ENCODE data around the gene HSPA2.
"Not testable (repeated sequence)": the region's sequence is repeated elsewhere in the genome, so short reads cannot be mapped to it uniquely, and the experiment has no call there.

HSPA2 gene

GRCh38 chr14:64515053-64515452 lies 25.5 kb upstream of the HSPA2 start:
- ATAC-seq, result no peak

- ATAC-seq, result peak in 1 of 2 donors; percentile 37
Observed at GRCh38 chr14:64516969-64517368, 23.6 kb upstream of the HSPA2 start.

DNA sequence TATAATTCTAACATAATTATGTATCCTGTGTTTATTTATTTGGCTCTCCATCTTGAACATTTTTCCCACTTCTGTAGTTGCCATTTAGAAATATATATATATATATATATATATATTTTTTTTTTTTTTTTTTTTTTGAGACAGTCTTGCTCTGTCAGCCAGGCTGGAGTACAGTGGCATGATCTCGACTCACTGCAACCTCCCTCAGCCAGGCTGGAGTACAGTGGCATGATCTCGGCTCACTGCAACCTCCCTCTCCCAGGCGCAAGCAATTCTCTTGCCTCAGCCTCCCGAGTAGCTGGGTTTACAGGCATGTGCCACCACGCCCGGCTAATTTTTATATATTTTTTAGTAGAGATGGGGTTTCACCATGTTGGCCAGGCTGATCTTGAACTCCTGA lies 22.9 kb upstream of the HSPA2 start:
- not testable (repeated sequence) for ATAC-seq

DNA sequence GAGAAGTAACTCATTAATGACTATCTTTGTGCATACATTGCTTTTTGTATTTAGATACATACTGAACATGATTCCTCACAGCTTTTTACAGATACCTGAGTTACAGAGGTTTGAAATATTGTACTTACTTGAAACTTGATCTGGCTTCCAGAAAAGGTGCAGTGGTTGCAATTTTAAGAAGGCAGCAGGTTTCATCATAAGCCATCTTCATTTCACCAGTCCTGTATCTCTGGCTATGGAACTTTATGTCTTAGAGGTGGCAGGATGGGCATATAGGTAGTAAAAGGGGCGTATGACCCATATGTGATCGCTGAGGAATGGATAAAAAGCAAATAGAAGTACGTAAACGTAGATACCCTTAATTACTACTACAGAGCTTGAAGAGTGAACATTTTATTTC lies 22.3 kb upstream of the HSPA2 start:
- no peak for ATAC-seq

- ATAC-seq, result peak; percentile 74 to 78
Observed at GRCh38 chr14:64520699-64521098, 19.8 kb upstream of the HSPA2 start.

DNA sequence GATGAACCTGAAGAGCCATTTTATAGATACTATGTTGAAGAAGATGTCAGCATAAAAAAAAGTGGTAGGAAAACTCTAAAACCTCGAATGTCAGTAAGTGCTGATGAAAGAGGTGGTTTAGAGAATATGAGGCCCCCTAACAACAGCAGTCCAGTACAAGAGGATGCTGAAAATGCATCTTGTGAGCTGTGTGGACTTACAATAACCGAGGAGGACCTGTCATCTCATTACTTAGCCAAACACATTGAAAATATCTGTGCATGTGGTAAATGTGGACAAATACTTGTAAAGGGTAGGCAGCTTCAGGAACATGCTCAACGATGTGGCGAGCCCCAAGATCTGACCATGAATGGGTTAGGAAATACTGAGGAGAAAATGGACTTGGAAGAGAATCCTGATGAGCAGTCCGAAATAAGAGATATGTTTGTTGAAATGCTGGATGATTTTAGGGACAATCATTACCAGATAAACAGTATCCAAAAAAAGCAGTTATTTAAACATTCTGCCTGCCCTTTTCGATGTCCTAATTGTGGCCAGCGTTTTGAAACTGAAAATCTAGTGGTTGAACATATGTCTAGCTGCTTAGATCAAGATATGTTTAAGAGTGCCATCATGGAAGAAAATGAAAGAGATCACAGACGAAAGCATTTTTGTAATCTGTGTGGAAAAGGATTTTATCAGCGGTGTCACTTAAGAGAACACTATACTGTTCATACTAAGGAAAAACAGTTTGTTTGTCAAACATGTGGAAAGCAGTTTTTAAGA lies 17.8 kb upstream of the HSPA2 start:
- no peak for ATAC-seq

DNA sequence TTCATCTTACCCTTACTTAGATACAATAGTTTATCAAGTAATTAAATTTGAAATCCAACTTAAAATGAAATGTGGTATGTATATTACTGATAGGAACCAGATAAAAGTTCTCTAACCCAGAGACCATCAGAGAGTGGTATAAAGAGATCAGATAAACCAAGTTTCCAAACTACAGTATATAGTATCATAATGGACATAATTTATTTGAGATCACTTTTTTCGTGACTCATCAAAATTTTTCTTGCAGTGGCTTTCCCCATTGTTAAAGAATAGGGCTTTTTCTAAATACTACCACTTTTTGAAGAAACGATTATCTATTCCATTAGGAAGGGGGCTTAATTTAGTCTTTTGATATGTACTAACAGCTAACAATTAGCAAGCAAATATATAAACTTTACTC lies 15.2 kb upstream of the HSPA2 start:
- no peak for ATAC-seq

GRCh38 chr14:64531567-64531966 lies 9.0 kb upstream of the HSPA2 start:
- ATAC-seq, result no peak

DNA sequence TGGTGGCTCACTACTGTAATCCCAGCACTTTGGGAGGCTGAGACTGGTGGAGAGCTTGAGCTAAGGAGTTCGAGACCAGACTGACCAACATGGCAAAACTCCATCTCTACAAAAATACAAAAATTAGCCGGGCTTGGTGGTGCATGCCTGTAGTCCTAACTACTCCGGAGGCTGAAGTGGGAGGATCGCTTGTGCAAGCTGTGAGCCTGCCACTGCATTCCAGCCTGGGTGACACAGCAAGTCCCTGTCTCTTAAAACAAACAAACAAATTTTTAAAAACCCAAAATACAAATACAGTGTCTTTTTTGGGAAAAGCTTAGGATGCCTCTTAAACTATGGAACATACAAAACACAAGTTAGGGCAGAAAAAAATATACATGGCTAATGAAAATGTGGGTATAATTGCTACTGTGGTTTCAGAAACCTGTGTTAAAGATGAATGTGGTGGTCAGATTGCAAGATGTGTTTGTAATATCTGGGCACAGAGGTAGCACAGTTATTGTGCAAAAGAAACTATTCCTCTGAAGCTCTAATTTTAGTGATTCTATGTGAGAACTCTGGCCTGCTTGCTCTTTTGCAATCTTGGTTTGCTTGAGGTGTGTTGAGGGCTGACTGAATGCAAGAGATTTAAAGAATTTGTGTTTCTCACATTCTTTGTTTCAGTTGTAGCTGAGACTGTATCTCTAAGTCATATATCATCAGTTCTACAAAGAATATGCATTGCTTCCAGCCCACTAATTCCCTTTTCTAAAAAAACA lies 3.9 kb upstream of the HSPA2 start:
- ATAC-seq, result no peak

- ATAC-seq, result no peak
Observed at GRCh38 chr14:64541261-64541971, 875 bp downstream of the HSPA2 start.

DNA sequence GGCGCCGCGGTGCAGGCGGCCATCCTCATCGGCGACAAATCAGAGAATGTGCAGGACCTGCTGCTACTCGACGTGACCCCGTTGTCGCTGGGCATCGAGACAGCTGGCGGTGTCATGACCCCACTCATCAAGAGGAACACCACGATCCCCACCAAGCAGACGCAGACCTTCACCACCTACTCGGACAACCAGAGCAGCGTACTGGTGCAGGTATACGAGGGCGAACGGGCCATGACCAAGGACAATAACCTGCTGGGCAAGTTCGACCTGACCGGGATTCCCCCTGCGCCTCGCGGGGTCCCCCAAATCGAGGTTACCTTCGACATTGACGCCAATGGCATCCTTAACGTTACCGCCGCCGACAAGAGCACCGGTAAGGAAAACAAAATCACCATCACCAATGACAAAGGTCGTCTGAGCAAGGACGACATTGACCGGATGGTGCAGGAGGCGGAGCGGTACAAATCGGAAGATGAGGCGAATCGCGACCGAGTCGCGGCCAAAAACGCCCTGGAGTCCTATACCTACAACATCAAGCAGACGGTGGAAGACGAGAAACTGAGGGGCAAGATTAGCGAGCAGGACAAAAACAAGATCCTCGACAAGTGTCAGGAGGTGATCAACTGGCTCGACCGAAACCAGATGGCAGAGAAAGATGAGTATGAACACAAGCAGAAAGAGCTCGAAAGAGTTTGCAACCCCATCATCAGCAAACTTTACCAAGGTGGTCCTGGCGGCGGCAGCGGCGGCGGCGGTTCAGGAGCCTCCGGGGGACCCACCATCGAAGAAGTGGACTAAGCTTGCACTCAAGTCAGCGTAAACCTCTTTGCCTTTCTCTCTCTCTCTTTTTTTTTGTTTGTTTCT lies 1.7 kb downstream of the HSPA2 start:
- no peak for ATAC-seq

DNA sequence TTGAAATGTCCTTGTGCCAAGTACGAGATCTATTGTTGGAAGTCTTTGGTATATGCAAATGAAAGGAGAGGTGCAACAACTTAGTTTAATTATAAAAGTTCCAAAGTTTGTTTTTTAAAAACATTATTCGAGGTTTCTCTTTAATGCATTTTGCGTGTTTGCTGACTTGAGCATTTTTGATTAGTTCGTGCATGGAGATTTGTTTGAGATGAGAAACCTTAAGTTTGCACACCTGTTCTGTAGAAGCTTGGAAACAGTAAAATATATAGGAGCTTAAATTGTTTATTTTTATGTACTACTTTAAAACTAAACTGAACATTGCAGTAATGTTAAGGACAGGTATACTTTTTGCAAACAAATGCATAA lies 2.3 kb downstream of the HSPA2 start:
- ATAC-seq, result no peak

DNA sequence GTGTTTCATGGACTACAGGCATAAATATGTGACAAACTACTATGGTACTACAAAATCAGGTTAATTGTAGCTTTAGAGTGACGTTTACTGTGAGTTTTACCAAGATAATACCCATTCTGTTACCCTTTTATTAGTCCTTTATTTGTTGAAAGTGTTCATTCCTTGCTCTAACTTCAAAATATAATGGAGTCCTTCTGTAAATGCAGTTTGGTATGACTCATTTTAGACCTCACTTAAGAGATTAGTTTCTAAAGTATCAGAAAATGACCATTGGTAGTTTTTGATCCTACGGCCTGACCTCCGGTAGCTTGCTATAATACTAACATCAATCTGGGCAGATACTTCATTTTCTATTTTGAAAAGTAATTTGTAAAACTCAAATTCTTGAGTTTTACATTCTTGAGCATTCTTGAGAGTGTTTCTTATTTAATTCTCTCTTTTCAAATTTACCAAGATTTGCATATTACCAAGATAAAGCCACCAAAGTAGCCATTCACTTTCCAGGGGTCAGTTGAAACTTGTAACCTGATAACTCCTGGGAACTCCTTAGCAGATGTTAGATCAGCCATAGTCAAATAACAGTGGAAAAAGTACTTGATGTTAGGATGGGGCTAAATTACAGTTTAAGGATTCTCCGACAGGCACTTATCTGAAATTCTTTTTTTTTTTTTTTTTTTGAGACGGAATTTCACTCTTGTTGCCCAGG lies 4.2 kb downstream of the HSPA2 start:
- ATAC-seq, result no peak

DNA sequence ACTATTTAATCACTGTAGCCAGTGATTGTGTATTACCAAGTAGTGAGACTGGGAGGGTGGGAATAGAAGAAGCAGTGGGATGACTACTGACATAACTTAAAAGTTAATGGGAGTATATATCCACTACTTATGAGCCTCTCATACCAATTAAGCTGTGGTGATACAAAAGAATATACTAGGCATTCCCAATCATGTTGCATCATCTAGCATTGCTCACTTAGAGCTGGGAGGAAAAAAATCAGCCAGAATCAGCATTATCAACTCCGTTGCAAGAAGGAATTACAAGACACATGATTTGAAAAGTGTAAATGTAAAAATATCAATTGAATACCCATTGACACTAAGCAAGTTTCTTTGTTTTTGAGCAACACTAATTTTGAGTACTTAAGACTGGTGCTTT lies 8.5 kb downstream of the HSPA2 start:
- ATAC-seq, result no peak

DNA sequence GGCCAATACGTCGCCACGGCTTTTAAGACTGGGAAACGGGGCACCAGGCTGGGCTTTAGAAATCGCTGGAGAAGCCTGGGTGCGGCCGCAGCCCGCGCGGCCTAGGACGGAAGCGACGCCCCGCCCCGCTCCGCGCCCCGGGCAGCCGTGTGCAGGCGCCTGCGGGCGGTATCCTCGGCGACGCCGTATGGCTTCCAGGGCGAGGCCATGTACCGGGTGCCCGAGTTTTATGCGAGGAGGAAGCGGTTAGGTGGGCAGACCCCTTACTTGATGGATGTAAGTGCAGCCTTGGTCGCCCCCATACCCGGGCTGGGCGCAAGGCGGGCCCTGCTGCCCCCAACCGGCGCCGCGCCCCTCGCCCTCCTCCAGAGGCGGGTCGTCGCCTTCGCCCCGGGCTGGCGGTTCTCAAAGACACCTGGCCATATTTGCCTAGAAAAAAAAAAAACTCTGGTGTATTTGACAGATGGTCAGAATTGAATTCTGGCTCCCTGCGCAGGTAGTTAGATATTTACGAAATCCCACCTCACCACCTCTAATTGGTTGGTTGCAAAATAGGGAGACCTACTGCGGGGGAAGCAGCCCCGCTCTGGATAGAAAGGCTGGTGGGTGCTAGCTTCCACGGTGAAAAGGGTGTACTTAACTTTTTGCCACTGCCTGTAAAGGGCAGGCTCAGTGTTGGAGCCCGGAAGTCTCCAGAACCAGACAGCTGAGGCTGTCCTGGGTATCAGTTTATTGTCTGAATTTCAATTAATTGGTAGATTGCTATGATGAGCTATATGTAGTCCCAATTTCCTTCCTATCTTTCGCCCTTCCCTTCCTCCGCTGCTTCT lies 9.5 kb downstream of the HSPA2 start, which contains the start of gene PPP1R36:
PPP1R36 (plus strand) TSS at position 171 of the 830 bp plus-strand sequence; CDS start at position 208, 37 bp downstream.
- ATAC-seq, result peak; percentile 94 to 95

DNA sequence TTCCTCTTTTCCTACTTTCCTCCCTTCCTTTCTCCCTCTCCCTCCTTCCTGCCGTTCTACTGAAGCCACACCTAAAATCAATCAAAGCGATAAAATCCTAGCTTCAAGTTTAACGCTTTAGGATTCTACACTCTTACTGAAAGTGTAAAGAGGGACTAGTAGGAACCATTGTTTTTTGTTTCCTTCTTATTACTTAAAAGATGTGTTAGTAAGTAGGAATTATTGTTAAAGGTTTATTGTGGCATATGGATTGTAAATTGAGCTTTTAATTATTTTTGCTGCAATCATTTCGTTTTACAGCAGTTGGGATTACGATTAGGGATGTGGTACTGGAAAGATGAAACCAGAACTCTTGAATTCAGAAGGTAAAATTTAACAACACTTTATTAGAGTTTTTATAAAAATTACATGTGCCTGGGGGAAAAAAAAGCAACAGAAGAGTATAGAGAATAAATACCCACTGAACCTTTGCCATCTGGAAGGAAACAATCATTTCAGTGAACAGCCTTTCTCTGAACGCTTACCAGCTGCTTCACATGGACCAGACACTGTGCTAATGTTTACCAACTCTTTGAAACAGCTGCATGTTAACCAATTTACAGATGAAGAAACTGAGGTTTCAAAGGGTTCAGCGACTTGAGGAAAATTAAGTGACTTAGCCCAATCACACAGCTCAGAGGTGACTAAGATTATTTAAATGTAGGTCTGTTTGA lies 10.2 kb downstream of the HSPA2 start:
- no peak for ATAC-seq

- ATAC-seq, result no peak
Observed at GRCh38 chr14:64554556-64554955, 14.0 kb downstream of the HSPA2 start.

- ATAC-seq, result no peak
Observed at GRCh38 chr14:64556526-64556925, 16.0 kb downstream of the HSPA2 start.

DNA sequence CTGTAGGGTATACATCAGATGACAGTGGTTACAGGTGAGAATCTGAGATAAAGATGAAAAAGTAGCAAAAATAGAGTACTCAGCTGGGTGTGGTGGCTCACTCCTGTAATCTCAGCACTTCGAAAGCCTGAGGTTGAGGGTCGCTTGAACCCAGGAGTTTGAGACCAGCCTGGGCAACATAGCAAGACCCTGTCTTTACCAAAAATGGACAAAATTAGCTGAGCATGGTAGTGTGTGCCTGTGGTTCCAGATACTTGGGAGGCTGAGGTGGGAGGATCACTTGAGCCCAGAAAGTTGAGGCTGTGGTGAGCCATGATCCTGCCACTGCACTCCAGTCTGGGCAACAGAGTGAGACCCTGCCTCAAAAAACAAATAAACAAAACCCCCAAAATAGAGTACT lies 17.7 kb downstream of the HSPA2 start:
- not testable (repeated sequence) for ATAC-seq

GRCh38 chr14:64561631-64562030 lies 21.1 kb downstream of the HSPA2 start:
- ATAC-seq, result no peak

Measured in activated CD4-positive, CD25-positive, alpha-beta regulatory T cell treated with anti-CD3 and anti-CD28 coated beads, Interleukin-2, amount 50 U/mL, for 24 hours (primary cell).